Neural cell (in vitro differentiated cells): ENCODE results near the gene UNC5A. TPM values are rescaled to one million over a fixed set of nuclear protein-coding genes. Genes with fewer than 3 reads are reported as not detected.

ENCODE experiments used
- H2AFZ ChIP-seq: fragments of 200-600, 300-800 bp; sonication (generic), shearing (Covaris generic); 2 replicates; pipeline ENCODE4 v1.6.0; 2014; ENCODE audit warnings: low read depth, mild to moderate bottlenecking, antibody characterized with exemption, low read length, moderate library complexity
- H3F3A ChIP-seq: fragments of 200-600 bp; shearing (Covaris generic); 2 replicates; pipeline ENCODE4 v1.6.1; 2016; ENCODE audit warnings: mild to moderate bottlenecking, moderate library complexity, mixed read lengths, antibody characterized with exemption, low read length; ENCODE audit not compliant: insufficient read depth, poor library complexity, severe bottlenecking
- H3K27ac ChIP-seq: fragments of 200-600, 300-800 bp; sonication (generic), shearing (Covaris generic); 2 replicates; pipeline ENCODE4 v1.5.1; 2014; ENCODE audit warnings: mild to moderate bottlenecking, low read length, moderate library complexity
- H3K27me3 ChIP-seq: fragments of 300-800, 200-600 bp; sonication (generic), shearing (Covaris generic); 2 replicates; pipeline ENCODE4 v1.6.0; 2014; ENCODE audit warnings: mild to moderate bottlenecking, low read depth, low read length, moderate library complexity; ENCODE audit not compliant: insufficient read depth
- H3K36me3 ChIP-seq: fragments of 300-800, 200-600 bp; sonication (generic), shearing (Covaris generic); 2 replicates; pipeline ENCODE4 v1.5.1; 2014; ENCODE audit warnings: mild to moderate bottlenecking, antibody characterized with exemption, low read length, moderate library complexity; ENCODE audit not compliant: insufficient read depth
- H3K4me2 ChIP-seq: fragments of 300-800, 200-600 bp; sonication (generic), shearing (Covaris generic); 2 replicates; pipeline ENCODE4 v1.6.0; 2014; ENCODE audit warnings: mild to moderate bottlenecking, low read length
- H3K4me3 ChIP-seq: fragments of 300-800, 200-600 bp; sonication (generic), shearing (Covaris generic); 2 replicates; pipeline ENCODE4 v1.5.1; 2014; ENCODE audit warnings: mild to moderate bottlenecking, low read length, moderate library complexity
- H3K79me2 ChIP-seq: fragments of 200-600 bp; shearing (Covaris generic); replicated peaks from 2 replicates; pipeline ENCODE4 v1.6.0; 2014; ENCODE audit warnings: mild to moderate bottlenecking, low read length, moderate library complexity; ENCODE audit not compliant: insufficient read depth
- H3K9ac ChIP-seq: fragments of 300-800, 200-600 bp; sonication (generic), shearing (Covaris generic); 2 replicates; pipeline ENCODE4 v1.6.1; 2016; ENCODE audit warnings: mild to moderate bottlenecking, low read length, mixed read lengths
- H3K9me2 ChIP-seq: fragments of 200-600 bp; shearing (Covaris generic); 2 replicates; pipeline ENCODE4 v1.6.1; 2016; ENCODE audit warnings: mild to moderate bottlenecking, low read length, mixed read lengths; ENCODE audit not compliant: insufficient read depth
- H3K9me3 ChIP-seq: fragments of 200-600, 300-800 bp; sonication (generic), shearing (Covaris generic); 2 replicates; pipeline ENCODE4 v1.6.1; 2016; ENCODE audit warnings: mild to moderate bottlenecking, mixed run types, low read length, moderate library complexity, mixed read lengths
- H4K20me1 ChIP-seq: fragments of 200-600 bp; shearing (Covaris generic); 2 replicates; pipeline ENCODE4 v1.6.1; 2016; ENCODE audit warnings: mild to moderate bottlenecking, mixed run types; ENCODE audit not compliant: insufficient read depth
- EP300 ChIP-seq: fragments of 450-650 bp; conservative IDR thresholded peaks from 2 replicates; pipeline ENCODE4 v1.6.1; 2014; ENCODE audit warnings: antibody characterized with exemption, mild to moderate bottlenecking, moderate library complexity; ENCODE audit not compliant: poor library complexity, severe bottlenecking
- EZH2 ChIP-seq: fragments of 200-600, 300-800 bp; shearing (Covaris generic), sonication (generic); IDR thresholded peaks from 2 replicates; pipeline ENCODE4 v1.6.1; 2014; ENCODE audit warnings: antibody characterized with exemption, low read length, borderline replicate concordance, mild to moderate bottlenecking; ENCODE audit not compliant: insufficient read depth, poor library complexity, severe bottlenecking
- POLR2AphosphoS5 ChIP-seq: IDR thresholded peaks from 2 replicates; pipeline ENCODE4 v1.6.1; 2012
- RAD21 ChIP-seq: fragments of 450-650 bp; conservative IDR thresholded peaks from 2 replicates; pipeline ENCODE4 v1.6.1; 2014; ENCODE audit warnings: antibody characterized with exemption, mild to moderate bottlenecking, moderate library complexity
- SMC3 ChIP-seq: fragments of 450-650 bp; conservative IDR thresholded peaks from 2 replicates; pipeline ENCODE4 v1.6.1; 2014; ENCODE audit warnings: antibody characterized with exemption, mild to moderate bottlenecking, moderate library complexity; ENCODE audit not compliant: poor library complexity
- TAF1 ChIP-seq: IDR thresholded peaks from 2 replicates; pipeline ENCODE4 v1.6.1; 2012; ENCODE audit warnings: low read depth
- polyA plus RNA-seq: library from polyadenylated mRNA; depleted of rRNA; stranded (reverse); fragments of >200 nt; gene quantifications from 2 replicates; pipeline ENCODE4 v1.2.3, GENCODE V29; 2014
- TF ChIP-seq, protein P1 (sequence below): fragments of 450-650 bp; IDR thresholded peaks from 2 replicates; pipeline ENCODE4 v1.5.1; 2014; ENCODE audit warnings: antibody characterized with exemption, mild to moderate bottlenecking, moderate library complexity; ENCODE audit not compliant: poor library complexity, severe bottlenecking
- TF ChIP-seq, protein P2 (sequence below): IDR thresholded peaks from 2 replicates; pipeline ENCODE4 v1.6.1; 2012; ENCODE audit warnings: borderline replicate concordance

UNC5A gene
- polyA plus RNA-seq, 1 donor from 2014 or later = 2.7 TPM

DNA sequence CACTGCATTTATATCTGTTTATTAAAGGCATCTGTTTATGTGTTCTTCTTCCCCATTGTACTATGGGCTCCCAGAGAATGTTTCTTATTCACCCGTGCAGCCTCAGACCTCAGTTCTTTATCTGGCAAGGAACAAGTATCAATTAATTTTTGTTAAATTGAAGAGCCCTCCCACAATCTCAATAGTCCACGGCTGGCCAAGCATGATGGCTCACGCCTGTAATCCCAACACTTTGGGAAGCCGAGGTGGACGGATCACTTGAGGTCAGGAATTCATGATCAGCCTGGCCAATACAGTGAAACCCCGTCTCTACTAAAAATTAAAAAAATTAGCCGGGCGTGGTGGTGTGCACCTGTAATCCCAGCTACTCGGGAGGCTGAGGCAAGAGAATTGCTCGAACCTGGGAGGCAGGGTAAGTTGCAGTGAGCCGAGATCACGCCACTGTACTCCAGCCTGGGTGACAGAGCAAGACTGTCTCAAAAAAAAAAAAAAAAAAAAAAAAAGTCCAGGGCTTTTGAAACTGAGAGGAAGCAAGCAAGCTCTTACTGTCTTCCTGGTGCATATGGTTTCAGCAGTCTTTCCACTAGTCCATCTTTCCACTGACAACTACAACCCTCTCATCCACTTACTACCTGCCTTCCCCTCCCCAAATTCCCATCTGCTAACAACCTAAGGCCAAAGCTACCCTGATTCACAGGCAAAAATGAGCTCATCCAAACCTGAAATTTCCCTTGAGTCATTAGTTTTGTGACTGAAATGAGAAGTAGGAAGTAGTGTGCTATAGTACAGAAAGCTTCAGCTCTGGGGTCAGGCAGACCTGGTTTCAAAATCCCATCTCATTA is 91.1 kb downstream of the UNC5A start:
- no peaks in the 10 kb centered on the region for H3K27me3 ChIP-seq
- TF ChIP-seq, protein P1, sequence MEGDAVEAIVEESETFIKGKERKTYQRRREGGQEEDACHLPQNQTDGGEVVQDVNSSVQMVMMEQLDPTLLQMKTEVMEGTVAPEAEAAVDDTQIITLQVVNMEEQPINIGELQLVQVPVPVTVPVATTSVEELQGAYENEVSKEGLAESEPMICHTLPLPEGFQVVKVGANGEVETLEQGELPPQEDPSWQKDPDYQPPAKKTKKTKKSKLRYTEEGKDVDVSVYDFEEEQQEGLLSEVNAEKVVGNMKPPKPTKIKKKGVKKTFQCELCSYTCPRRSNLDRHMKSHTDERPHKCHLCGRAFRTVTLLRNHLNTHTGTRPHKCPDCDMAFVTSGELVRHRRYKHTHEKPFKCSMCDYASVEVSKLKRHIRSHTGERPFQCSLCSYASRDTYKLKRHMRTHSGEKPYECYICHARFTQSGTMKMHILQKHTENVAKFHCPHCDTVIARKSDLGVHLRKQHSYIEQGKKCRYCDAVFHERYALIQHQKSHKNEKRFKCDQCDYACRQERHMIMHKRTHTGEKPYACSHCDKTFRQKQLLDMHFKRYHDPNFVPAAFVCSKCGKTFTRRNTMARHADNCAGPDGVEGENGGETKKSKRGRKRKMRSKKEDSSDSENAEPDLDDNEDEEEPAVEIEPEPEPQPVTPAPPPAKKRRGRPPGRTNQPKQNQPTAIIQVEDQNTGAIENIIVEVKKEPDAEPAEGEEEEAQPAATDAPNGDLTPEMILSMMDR = no peak
- no peak for TF ChIP-seq EP300
- no peak for TF ChIP-seq TAF1
- TF ChIP-seq, protein P2, sequence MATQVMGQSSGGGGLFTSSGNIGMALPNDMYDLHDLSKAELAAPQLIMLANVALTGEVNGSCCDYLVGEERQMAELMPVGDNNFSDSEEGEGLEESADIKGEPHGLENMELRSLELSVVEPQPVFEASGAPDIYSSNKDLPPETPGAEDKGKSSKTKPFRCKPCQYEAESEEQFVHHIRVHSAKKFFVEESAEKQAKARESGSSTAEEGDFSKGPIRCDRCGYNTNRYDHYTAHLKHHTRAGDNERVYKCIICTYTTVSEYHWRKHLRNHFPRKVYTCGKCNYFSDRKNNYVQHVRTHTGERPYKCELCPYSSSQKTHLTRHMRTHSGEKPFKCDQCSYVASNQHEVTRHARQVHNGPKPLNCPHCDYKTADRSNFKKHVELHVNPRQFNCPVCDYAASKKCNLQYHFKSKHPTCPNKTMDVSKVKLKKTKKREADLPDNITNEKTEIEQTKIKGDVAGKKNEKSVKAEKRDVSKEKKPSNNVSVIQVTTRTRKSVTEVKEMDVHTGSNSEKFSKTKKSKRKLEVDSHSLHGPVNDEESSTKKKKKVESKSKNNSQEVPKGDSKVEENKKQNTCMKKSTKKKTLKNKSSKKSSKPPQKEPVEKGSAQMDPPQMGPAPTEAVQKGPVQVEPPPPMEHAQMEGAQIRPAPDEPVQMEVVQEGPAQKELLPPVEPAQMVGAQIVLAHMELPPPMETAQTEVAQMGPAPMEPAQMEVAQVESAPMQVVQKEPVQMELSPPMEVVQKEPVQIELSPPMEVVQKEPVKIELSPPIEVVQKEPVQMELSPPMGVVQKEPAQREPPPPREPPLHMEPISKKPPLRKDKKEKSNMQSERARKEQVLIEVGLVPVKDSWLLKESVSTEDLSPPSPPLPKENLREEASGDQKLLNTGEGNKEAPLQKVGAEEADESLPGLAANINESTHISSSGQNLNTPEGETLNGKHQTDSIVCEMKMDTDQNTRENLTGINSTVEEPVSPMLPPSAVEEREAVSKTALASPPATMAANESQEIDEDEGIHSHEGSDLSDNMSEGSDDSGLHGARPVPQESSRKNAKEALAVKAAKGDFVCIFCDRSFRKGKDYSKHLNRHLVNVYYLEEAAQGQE = no peak
- TF ChIP-seq EZH2 = no peak
- no peak overlapping the region for H3K4me2 ChIP-seq
- H2AFZ ChIP-seq = no peak overlapping the region
- no peak overlapping the region for H3K27ac ChIP-seq
- no peak overlapping the region for H3K4me3 ChIP-seq
- H3K36me3 ChIP-seq = no peaks in the 10 kb centered on the region
- no peaks in the 10 kb centered on the region for H3K79me2 ChIP-seq
- H3K9me2 ChIP-seq = no peaks in the 10 kb centered on the region
- H3K9ac ChIP-seq = no peak overlapping the region
- no peaks in the 10 kb centered on the region for H3K9me3 ChIP-seq
- no peaks in the 10 kb centered on the region for H3F3A ChIP-seq
- H4K20me1 ChIP-seq = no peaks in the 10 kb centered on the region

DNA sequence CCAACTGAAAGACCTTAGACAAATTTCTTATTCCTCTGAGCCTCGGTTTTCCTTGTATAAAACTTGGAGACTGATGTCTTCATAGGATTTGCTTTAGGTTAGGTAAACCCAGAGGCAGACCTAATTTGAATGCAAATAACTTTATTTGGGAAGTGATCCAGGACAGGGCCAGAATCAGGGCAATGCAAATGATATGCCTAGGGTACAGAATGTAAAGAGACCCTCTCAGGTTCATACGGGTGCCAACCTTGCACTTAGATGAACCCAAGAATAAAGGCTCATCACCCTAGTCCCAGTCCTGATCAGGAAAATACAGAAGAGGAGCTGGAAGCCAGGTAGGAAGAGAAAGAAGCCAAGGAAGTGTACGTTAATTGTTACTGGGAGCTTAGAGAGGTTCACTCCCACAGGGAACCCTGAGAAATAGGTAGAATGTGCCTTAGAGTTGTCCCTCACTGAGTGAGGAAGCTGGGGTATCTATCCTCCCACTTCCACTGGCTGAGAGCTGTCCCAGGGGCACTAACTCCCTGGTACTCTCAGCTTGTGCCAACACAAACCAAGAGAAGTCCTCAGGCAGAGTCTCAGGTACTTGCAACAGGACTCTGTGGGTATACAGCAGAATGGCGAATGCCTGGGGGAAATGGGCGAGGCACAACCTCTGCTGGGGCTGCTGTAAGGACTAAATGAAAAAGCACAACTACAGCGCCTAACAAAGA is 91.9 kb downstream of the UNC5A start:
- Histone ChIP-seq H3K4me2 (no peak overlapping the region), H3K9me2 (no peaks in the 10 kb centered on the region), H3K4me3 (no peak overlapping the region), H3K27me3 (no peaks in the 10 kb centered on the region), H3K36me3 (no peaks in the 10 kb centered on the region), H3K9ac (no peak overlapping the region), H4K20me1 (no peaks in the 10 kb centered on the region), H3K27ac (no peak overlapping the region), H3K9me3 (no peaks in the 10 kb centered on the region), H3K79me2 (no peaks in the 10 kb centered on the region), H3F3A (no peaks in the 10 kb centered on the region), H2AFZ (no peak overlapping the region)
- TF ChIP-seq, protein P1 = no peak
- TF ChIP-seq POLR2AphosphoS5 (no peak), RAD21 (no peak), SMC3 (no peak)
